ENCODE measurements around the gene ECE2. TPM values are rescaled to one million over a fixed set of nuclear protein-coding genes. Genes with fewer than 3 reads are reported as not detected.

Gene ECE2
- total RNA-seq, 1 experiment from 2014 or later, result not detected

- no peak overlapping the region for H3K4me3 ChIP-seq (ENCODE audit: insufficient read depth, low read depth, low read length)
- DNase-seq, result peak; percentile 51
- H3K27me3 ChIP-seq (ENCODE audit: control insufficient read depth, insufficient read depth, low read length), result peaks cover 15% of the 10 kb centered on the region
- H3K36me3 ChIP-seq (replicated peaks; ENCODE audit: control insufficient read depth, insufficient read depth, low read length), result no peaks in the 10 kb centered on the region
Measured at GRCh38 chr3:184236636-184237035, 39.2 kb upstream of the ECE2 start.

GRCh38 chr3:184237211-184237610, 38.6 kb upstream of the ECE2 start:
- peaks cover 9% of the 10 kb centered on the region for H3K27me3 ChIP-seq (ENCODE audit: control insufficient read depth, insufficient read depth, low read length)
- DNase-seq, result peak; percentile 52

GRCh38 chr3:184237807-184238206, 38.0 kb upstream of the ECE2 start:
- Histone ChIP-seq H3K27me3 (ENCODE audit: control insufficient read depth, insufficient read depth, low read length) (peaks cover 3% of the 10 kb centered on the region), H3K4me3 (ENCODE audit: insufficient read depth, low read depth, low read length) (no peak overlapping the region), H3K36me3 (replicated peaks; ENCODE audit: control insufficient read depth, insufficient read depth, low read length) (peaks cover 3% of the 10 kb centered on the region; the same call in 1 of the 2 replicates)
- DNase-seq, result peak; percentile 21

More at GRCh38 chr3:184237211-184237610, 38.6 kb upstream of the ECE2 start:
- H3K4me3 ChIP-seq (ENCODE audit: insufficient read depth, low read depth, low read length), result no peak overlapping the region
- no peaks in the 10 kb centered on the region for H3K36me3 ChIP-seq (replicated peaks; ENCODE audit: control insufficient read depth, insufficient read depth, low read length)

GRCh38 chr3:184238246-184238818, 37.5 kb upstream of the ECE2 start:
- no peaks in the 10 kb centered on the region; the same call in none of the 2 replicates for H3K27me3 ChIP-seq (ENCODE audit: control insufficient read depth, insufficient read depth, low read length)
- DNase-seq, result peak; percentile 31

GRCh38 chr3:184239221-184239620, 36.6 kb upstream of the ECE2 start:
- Histone ChIP-seq H3K4me3 (ENCODE audit: insufficient read depth, low read depth, low read length) (no peak overlapping the region), H3K27me3 (ENCODE audit: control insufficient read depth, insufficient read depth, low read length) (no peaks in the 10 kb centered on the region; the same call in none of the 2 replicates), H3K36me3 (replicated peaks; ENCODE audit: control insufficient read depth, insufficient read depth, low read length) (peaks cover 12% of the 10 kb centered on the region)
- DNase-seq, result peak; percentile 28

More at GRCh38 chr3:184238246-184238818, 37.5 kb upstream of the ECE2 start:
- no peak overlapping the region for H3K4me3 ChIP-seq (ENCODE audit: insufficient read depth, low read depth, low read length)
- peaks cover 5% of the 10 kb centered on the region; the same call in 1 of the 2 replicates for H3K36me3 ChIP-seq (replicated peaks; ENCODE audit: control insufficient read depth, insufficient read depth, low read length)

GRCh38 chr3:184239708-184240107, 36.1 kb upstream of the ECE2 start:
- DNase-seq, result no peak
- Histone ChIP-seq H3K27me3 (ENCODE audit: control insufficient read depth, insufficient read depth, low read length) (no peaks in the 10 kb centered on the region; the same call in none of the 2 replicates), H3K36me3 (replicated peaks; ENCODE audit: control insufficient read depth, insufficient read depth, low read length) (peaks cover 16% of the 10 kb centered on the region), H3K4me3 (ENCODE audit: insufficient read depth, low read depth, low read length) (no peak overlapping the region)

GRCh38 chr3:184240384-184241140, 35.3 kb upstream of the ECE2 start:
- Histone ChIP-seq H3K27me3 (ENCODE audit: control insufficient read depth, insufficient read depth, low read length) (no peaks in the 10 kb centered on the region; the same call in 1 of the 2 replicates), H3K36me3 (replicated peaks; ENCODE audit: control insufficient read depth, insufficient read depth, low read length) (peaks cover 25% of the 10 kb centered on the region), H3K4me3 (ENCODE audit: insufficient read depth, low read depth, low read length) (no peak overlapping the region)
- DNase-seq, result peak; percentile 84

- Histone ChIP-seq H3K36me3 (replicated peaks; ENCODE audit: control insufficient read depth, insufficient read depth, low read length) (peaks cover 25% of the 10 kb centered on the region), H3K4me3 (ENCODE audit: insufficient read depth, low read depth, low read length) (peak overlapping the region; percentile 23; the same call in 1 of the 2 replicates), H3K27me3 (ENCODE audit: control insufficient read depth, insufficient read depth, low read length) (no peaks in the 10 kb centered on the region; the same call in 1 of the 2 replicates)
- peak; percentile 78 for DNase-seq
Measured at GRCh38 chr3:184241141-184241446, 34.7 kb upstream of the ECE2 start.

GRCh38 chr3:184241447-184242296, 34.1 kb upstream of the ECE2 start:
- Histone ChIP-seq H3K4me3 (ENCODE audit: insufficient read depth, low read depth, low read length) (peak overlapping the region; percentile 23; the same call in 1 of the 2 replicates), H3K27me3 (ENCODE audit: control insufficient read depth, insufficient read depth, low read length) (no peaks in the 10 kb centered on the region; the same call in 1 of the 2 replicates), H3K36me3 (replicated peaks; ENCODE audit: control insufficient read depth, insufficient read depth, low read length) (peaks cover 25% of the 10 kb centered on the region)
- peak; percentile 90 for DNase-seq

- Histone ChIP-seq H3K4me3 (ENCODE audit: insufficient read depth, low read depth, low read length) (no peak overlapping the region), H3K36me3 (replicated peaks; ENCODE audit: control insufficient read depth, insufficient read depth, low read length) (peaks cover 25% of the 10 kb centered on the region)
- DNase-seq, result peak; percentile 23
Measured at GRCh38 chr3:184242297-184242685, 33.5 kb upstream of the ECE2 start.

GRCh38 chr3:184248454-184249411, 27.1 kb upstream of the ECE2 start, which contains the start of gene ALG3:
Gene ALG3 (minus strand): TSS chr3:184248962. CDS start chr3:184248940, 22 bp downstream.
- peaks cover 15% of the 10 kb centered on the region for H3K36me3 ChIP-seq (replicated peaks; ENCODE audit: control insufficient read depth, insufficient read depth, low read length)
- DNase-seq, result peak; percentile 93

More at GRCh38 chr3:184242297-184242685, 33.5 kb upstream of the ECE2 start:
- H3K27me3 ChIP-seq (ENCODE audit: control insufficient read depth, insufficient read depth, low read length), result no peaks in the 10 kb centered on the region; the same call in 1 of the 2 replicates

GRCh38 chr3:184249412-184250166, 26.2 kb upstream of the ECE2 start, which contains the start of gene EEF1AKMT4:
Gene EEF1AKMT4 (plus strand): TSS chr3:184249672. CDS start chr3:184249695, 23 bp downstream.
- no peaks in the 10 kb centered on the region for H3K27me3 ChIP-seq (ENCODE audit: control insufficient read depth, insufficient read depth, low read length)
- peak within 1 kb of the TSS; percentile 90 for H3K4me3 ChIP-seq (ENCODE audit: insufficient read depth, low read depth, low read length)
- H3K36me3 ChIP-seq (replicated peaks; ENCODE audit: control insufficient read depth, insufficient read depth, low read length), result peaks cover 9% of the 10 kb centered on the region
- DNase-seq, result peak; percentile 97

More at GRCh38 chr3:184248454-184249411, 27.1 kb upstream of the ECE2 start, which contains the start of gene ALG3:
- Histone ChIP-seq H3K4me3 (ENCODE audit: insufficient read depth, low read depth, low read length) (peak within 1 kb of the TSS; percentile 90), H3K27me3 (ENCODE audit: control insufficient read depth, insufficient read depth, low read length) (no peaks in the 10 kb centered on the region)
